ENCODE results near the gene GNAZ.

GNAZ gene

DNA sequence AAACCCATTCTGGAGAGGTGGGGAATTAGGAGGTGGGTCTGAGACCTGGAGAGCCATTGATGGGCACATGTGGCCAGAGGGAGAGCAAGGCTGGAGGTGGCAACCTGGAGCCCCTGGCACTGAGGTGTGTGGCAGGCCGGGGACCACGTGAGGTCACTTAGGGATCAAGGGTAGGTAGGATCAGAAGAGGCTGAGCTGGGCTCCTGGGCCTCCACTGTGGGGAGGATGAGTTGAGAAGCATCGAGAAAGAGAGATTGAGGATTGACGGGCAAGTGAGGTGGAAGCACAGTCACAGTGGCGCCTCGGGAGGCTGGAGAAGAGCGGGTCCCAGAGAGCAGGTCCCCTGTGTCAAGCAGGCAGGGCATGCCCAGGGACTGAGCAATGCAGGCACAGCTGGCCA is 4.1 kb downstream of the GNAZ start:
- Histone ChIP-seq H3K27ac (ENCODE audit: low read depth, low read length) (no peak overlapping the region), H3K9me3 (ENCODE audit: insufficient read depth, low read depth, low read length) (no peaks in the 10 kb centered on the region), H3K4me1 (ENCODE audit: insufficient read depth, low read length) (0 out of 2 replicates have a peak, but pooled peaks cover 6% of the 10 kb centered on the region), H3K9ac (ENCODE audit: low read depth, low read length) (no peak overlapping the region), H3K27me3 (ENCODE audit: insufficient read depth, low read length) (peaks cover 24% of the 10 kb centered on the region), H3K36me3 (ENCODE audit: insufficient read depth, low read length) (no peaks in the 10 kb centered on the region), H3K4me3 (ENCODE audit: low read length) (no peak overlapping the region)
- WGBS = 89% methylated on average over 7 of the region's 7 CpGs

- H3K36me3 ChIP-seq (ENCODE audit: insufficient read depth, low read length) = no peaks in the 10 kb centered on the region
- WGBS = 96% methylated on average over 4 of the region's 4 CpGs
- H3K4me1 ChIP-seq (ENCODE audit: insufficient read depth, low read length) = 0 out of 2 replicates have a peak, but pooled peaks cover 6% of the 10 kb centered on the region
- no peak overlapping the region for H3K9ac ChIP-seq (ENCODE audit: low read depth, low read length)
- peaks cover 19% of the 10 kb centered on the region for H3K27me3 ChIP-seq (ENCODE audit: insufficient read depth, low read length)
- no peak overlapping the region for H3K27ac ChIP-seq (ENCODE audit: low read depth, low read length)
- no peak overlapping the region for H3K4me3 ChIP-seq (ENCODE audit: low read length)
- H3K9me3 ChIP-seq (ENCODE audit: insufficient read depth, low read depth, low read length) = no peaks in the 10 kb centered on the region
These were observed 4.7 kb downstream of the GNAZ start for GRCh38 chr22:23075050-23075449.

DNA sequence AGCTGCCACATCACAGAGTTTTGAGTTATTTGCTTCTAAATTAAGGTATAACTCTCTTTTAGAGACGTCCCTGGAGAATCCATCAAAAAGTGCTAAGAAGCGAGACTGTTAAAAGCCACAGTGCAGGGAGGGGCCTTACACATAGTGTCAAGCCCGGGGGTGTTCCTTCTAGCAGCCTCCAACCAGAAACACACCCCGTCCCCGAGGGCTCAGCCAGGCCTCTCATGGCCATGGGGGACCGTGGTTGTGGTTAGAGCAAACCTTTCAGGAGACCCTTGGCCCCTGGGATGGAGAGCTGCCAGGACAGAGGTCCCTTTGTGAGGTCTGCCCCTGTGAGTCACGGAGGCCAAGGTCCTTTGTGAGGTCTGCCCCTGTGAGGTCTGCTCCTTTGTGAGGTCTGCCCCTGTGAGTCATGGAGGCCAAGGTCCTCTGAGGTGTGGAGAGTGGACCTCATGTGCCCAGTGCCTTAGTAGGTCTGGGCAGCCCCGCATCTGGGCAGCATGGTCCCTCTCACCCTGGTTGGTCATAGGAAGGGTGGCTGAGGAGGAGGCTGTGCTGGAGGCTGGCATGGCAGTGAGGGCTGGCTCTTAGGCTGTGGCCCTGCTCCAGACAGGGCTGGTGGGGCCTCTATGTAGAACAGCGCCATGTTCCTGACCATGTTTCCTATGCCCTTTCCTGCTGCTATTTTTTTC is 5.4 kb downstream of the GNAZ start:
- no peak overlapping the region for H3K27ac ChIP-seq (ENCODE audit: low read depth, low read length)
- H3K36me3 ChIP-seq (ENCODE audit: insufficient read depth, low read length) = no peaks in the 10 kb centered on the region
- 95% methylated on average over 9 of the region's 9 CpGs for WGBS
- H3K4me1 ChIP-seq (ENCODE audit: insufficient read depth, low read length) = 0 out of 2 replicates have a peak, but pooled peaks cover 6% of the 10 kb centered on the region
- H3K9ac ChIP-seq (ENCODE audit: low read depth, low read length) = no peak overlapping the region
- no peaks in the 10 kb centered on the region for H3K9me3 ChIP-seq (ENCODE audit: insufficient read depth, low read depth, low read length)
- H3K27me3 ChIP-seq (ENCODE audit: insufficient read depth, low read length) = peaks cover 19% of the 10 kb centered on the region
- no peak overlapping the region for H3K4me3 ChIP-seq (ENCODE audit: low read length)

DNA sequence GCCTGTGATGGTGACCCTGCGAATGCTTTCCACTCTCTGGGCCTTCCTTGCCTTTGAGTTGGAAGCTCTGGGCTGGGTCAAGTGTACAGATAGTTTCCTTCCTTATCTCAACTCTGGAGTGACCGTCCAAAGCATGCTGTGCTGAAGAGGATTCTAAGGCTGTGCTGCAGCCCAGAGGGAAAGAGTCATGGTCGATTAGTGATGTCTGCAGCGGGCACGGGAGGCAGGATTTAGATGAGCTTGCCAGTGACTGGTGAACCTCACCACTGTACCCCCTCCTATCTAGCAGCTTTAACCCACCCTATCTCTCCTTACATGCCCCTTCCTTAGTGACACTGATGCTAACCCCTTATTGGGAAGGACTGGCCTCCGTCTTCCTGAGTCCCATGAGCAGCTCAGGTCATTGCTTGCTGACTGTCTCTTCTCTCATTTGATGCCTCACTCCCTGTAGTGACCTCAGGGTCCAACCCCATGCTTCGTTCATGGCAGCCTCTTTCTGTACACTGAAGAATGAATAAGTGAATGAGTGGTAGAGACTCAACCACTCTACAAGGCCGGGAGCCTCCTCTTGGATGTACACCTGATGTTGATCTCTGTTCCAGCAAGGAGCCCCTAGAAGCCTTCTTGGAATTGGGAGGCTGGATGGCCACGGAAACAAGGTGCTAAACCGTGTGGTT is 6.7 kb downstream of the GNAZ start:
- H3K4me3 ChIP-seq (ENCODE audit: low read length) = no peak overlapping the region
- WGBS = 92% methylated on average over 9 of the region's 10 CpGs
- H3K4me1 ChIP-seq (ENCODE audit: insufficient read depth, low read length) = no peaks in the 10 kb centered on the region
- no peaks in the 10 kb centered on the region for H3K36me3 ChIP-seq (ENCODE audit: insufficient read depth, low read length)
- H3K9ac ChIP-seq (ENCODE audit: low read depth, low read length) = no peak overlapping the region
- no peaks in the 10 kb centered on the region for H3K9me3 ChIP-seq (ENCODE audit: insufficient read depth, low read depth, low read length)
- no peak overlapping the region for H3K27ac ChIP-seq (ENCODE audit: low read depth, low read length)
- peaks cover 7% of the 10 kb centered on the region for H3K27me3 ChIP-seq (ENCODE audit: insufficient read depth, low read length)

- no peaks in the 10 kb centered on the region for H3K4me1 ChIP-seq (ENCODE audit: insufficient read depth, low read length)
- H3K36me3 ChIP-seq (ENCODE audit: insufficient read depth, low read length) = no peaks in the 10 kb centered on the region
- H3K9me3 ChIP-seq (ENCODE audit: insufficient read depth, low read depth, low read length) = no peaks in the 10 kb centered on the region
- H3K4me3 ChIP-seq (ENCODE audit: low read length) = no peak overlapping the region
- 93% methylated on average over 11 of the region's 11 CpGs for WGBS
- no peak overlapping the region for H3K9ac ChIP-seq (ENCODE audit: low read depth, low read length)
- no peaks in the 10 kb centered on the region for H3K27me3 ChIP-seq (ENCODE audit: insufficient read depth, low read length)
- no peak overlapping the region for H3K27ac ChIP-seq (ENCODE audit: low read depth, low read length)
These were observed 7.5 kb downstream of the GNAZ start for GRCh38 chr22:23077627-23078461.

- Histone ChIP-seq H3K36me3 (ENCODE audit: insufficient read depth, low read length) (no peaks in the 10 kb centered on the region), H3K27me3 (ENCODE audit: insufficient read depth, low read length) (no peaks in the 10 kb centered on the region), H3K4me3 (ENCODE audit: low read length) (no peak overlapping the region), H3K9ac (ENCODE audit: low read depth, low read length) (no peak overlapping the region), H3K9me3 (ENCODE audit: insufficient read depth, low read depth, low read length) (no peaks in the 10 kb centered on the region), H3K27ac (ENCODE audit: low read depth, low read length) (no peak overlapping the region), H3K4me1 (ENCODE audit: insufficient read depth, low read length) (no peaks in the 10 kb centered on the region)
- WGBS = 92% methylated on average over 3 of the region's 3 CpGs
These were observed 8.1 kb downstream of the GNAZ start for GRCh38 chr22:23078462-23078787.

- no peak overlapping the region for H3K9ac ChIP-seq (ENCODE audit: low read depth, low read length)
- no peaks in the 10 kb centered on the region for H3K27me3 ChIP-seq (ENCODE audit: insufficient read depth, low read length)
- WGBS = 95% methylated on average over 9 of the region's 9 CpGs
- no peaks in the 10 kb centered on the region for H3K4me1 ChIP-seq (ENCODE audit: insufficient read depth, low read length)
- no peaks in the 10 kb centered on the region for H3K36me3 ChIP-seq (ENCODE audit: insufficient read depth, low read length)
- no peak overlapping the region for H3K27ac ChIP-seq (ENCODE audit: low read depth, low read length)
- H3K4me3 ChIP-seq (ENCODE audit: low read length) = no peak overlapping the region
- no peaks in the 10 kb centered on the region for H3K9me3 ChIP-seq (ENCODE audit: insufficient read depth, low read depth, low read length)
These were observed 9.0 kb downstream of the GNAZ start for GRCh38 chr22:23079240-23079768.

DNA sequence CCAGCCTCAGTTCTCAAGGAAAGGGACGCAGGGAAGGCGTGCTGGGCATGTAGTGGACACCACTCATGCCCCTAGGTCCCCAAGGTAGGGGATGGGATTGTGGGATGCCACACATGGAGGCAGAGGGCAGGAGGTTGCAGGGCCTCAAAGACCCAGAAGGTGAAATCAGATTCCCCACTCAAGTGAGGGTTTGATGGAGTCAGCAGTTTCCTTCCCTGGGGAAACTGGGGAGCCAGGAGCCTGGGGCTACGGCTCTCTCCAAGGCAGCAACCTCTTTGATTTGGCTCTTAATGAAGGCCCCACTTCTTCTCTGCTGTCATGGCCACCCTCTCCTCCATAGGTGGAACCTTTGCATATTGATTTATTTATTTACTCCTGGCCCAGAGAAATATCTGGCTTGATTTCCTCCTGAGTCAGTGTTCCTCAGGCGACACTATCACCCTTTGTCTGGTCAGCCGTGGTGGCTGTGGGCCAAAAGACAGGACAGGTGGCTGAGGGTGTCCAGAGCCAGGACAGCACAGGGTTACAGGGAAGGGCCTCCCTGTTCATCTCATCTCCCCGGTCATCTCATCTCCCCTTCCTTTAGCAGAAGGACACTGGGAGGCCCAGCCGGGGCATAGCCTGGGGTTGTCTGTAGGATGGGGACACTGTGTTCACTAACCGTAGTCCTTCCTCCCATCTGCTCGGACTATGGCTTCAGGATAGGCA is 9.6 kb downstream of the GNAZ start:
- Histone ChIP-seq H3K9ac (ENCODE audit: low read depth, low read length) (no peak overlapping the region), H3K4me3 (ENCODE audit: low read length) (no peak overlapping the region), H3K36me3 (ENCODE audit: insufficient read depth, low read length) (no peaks in the 10 kb centered on the region), H3K27me3 (ENCODE audit: insufficient read depth, low read length) (no peaks in the 10 kb centered on the region), H3K27ac (ENCODE audit: low read depth, low read length) (no peak overlapping the region), H3K4me1 (ENCODE audit: insufficient read depth, low read length) (no peaks in the 10 kb centered on the region), H3K9me3 (ENCODE audit: insufficient read depth, low read depth, low read length) (no peaks in the 10 kb centered on the region)
- 92% methylated on average over 9 of the region's 9 CpGs for WGBS

DNA sequence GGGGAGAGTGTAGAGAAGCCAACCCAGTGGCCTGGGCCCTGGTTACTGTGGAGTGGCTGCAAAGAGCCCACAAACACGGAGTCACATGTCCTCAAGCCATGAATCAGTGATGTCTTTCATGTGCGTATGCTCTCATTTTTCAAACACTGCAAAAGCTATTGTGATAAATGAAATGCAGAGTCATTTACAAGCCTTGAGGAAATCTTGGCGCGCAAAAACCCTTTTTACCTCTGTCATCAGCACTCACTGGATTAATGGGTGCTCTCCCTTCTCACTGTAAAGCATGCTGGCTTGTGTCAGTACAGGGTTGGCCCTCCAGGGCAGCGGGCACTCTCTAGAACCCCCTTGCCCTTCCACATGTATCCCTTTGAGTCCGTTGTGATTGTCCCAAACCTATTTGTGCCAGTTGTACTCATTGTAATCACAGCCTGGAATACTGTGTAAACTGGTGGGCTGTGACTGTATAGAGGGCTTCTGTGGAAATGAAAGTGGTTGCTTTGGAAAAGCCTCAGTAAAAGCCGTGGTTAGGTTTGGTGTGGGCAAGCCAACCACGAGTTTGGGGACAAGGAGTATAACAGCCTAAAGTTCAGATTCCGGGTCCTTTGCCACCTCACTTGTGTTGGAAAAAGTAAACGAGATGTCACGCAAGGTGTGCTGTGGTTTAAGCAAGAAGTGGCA is 10.4 kb downstream of the GNAZ start:
- Histone ChIP-seq H3K27ac (ENCODE audit: low read depth, low read length) (no peak overlapping the region), H3K4me1 (ENCODE audit: insufficient read depth, low read length) (no peaks in the 10 kb centered on the region), H3K9me3 (ENCODE audit: insufficient read depth, low read depth, low read length) (no peaks in the 10 kb centered on the region), H3K27me3 (ENCODE audit: insufficient read depth, low read length) (no peaks in the 10 kb centered on the region), H3K36me3 (ENCODE audit: insufficient read depth, low read length) (no peaks in the 10 kb centered on the region), H3K9ac (ENCODE audit: low read depth, low read length) (no peak overlapping the region), H3K4me3 (ENCODE audit: low read length) (no peak overlapping the region)
- 94% methylated on average over 11 of the region's 11 CpGs for WGBS

DNA sequence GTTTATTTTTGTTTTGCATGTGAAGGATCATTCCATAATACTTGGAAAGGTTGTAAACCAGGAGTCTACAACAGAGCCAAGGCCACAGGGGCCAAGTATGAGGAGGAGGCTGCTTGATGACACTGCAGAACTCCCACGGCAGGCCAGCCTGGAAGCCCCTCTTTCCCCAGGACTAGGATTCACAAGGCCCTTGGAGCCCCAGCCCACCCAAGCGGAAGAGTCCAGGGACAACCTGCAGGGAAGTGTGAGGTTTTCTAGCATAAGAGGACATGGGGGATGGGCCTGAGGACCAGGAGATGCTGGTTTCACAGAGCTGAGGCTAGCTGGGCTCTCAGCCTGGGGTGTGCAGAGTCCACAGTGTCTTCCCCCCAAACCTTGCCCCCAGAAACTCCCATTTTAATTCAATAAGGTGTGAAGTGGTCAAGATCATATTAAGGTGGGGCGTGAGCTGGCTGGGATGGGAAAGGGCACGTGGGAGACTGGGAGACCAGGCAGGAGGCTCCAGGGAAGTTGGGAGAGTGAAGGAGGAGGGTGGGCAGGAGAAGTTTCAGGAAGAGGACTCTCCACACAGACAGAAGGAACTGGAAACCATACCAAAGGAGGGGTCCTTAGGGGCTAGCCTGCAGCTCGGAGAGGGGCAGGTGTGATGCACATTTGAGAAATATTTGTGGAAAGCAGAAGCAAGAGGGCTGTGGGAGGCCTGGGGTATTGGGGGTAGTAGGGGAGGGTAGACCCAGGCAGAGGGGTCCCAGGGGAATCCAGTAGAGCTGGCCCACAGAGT is 12.4 kb downstream of the GNAZ start:
- no peak overlapping the region for H3K4me3 ChIP-seq (ENCODE audit: low read length)
- 92% methylated on average over 5 of the region's 5 CpGs for WGBS
- no peak overlapping the region for H3K27ac ChIP-seq (ENCODE audit: low read depth, low read length)
- no peaks in the 10 kb centered on the region for H3K27me3 ChIP-seq (ENCODE audit: insufficient read depth, low read length)
- no peaks in the 10 kb centered on the region for H3K36me3 ChIP-seq (ENCODE audit: insufficient read depth, low read length)
- no peaks in the 10 kb centered on the region for H3K9me3 ChIP-seq (ENCODE audit: insufficient read depth, low read depth, low read length)
- H3K9ac ChIP-seq (ENCODE audit: low read depth, low read length) = no peak overlapping the region
- H3K4me1 ChIP-seq (ENCODE audit: insufficient read depth, low read length) = 0 out of 2 replicates have a peak, but pooled peaks cover under 1% of the 10 kb centered on the region
